ENCODE results near the gene ADAP1.

ADAP1 gene

DNA sequence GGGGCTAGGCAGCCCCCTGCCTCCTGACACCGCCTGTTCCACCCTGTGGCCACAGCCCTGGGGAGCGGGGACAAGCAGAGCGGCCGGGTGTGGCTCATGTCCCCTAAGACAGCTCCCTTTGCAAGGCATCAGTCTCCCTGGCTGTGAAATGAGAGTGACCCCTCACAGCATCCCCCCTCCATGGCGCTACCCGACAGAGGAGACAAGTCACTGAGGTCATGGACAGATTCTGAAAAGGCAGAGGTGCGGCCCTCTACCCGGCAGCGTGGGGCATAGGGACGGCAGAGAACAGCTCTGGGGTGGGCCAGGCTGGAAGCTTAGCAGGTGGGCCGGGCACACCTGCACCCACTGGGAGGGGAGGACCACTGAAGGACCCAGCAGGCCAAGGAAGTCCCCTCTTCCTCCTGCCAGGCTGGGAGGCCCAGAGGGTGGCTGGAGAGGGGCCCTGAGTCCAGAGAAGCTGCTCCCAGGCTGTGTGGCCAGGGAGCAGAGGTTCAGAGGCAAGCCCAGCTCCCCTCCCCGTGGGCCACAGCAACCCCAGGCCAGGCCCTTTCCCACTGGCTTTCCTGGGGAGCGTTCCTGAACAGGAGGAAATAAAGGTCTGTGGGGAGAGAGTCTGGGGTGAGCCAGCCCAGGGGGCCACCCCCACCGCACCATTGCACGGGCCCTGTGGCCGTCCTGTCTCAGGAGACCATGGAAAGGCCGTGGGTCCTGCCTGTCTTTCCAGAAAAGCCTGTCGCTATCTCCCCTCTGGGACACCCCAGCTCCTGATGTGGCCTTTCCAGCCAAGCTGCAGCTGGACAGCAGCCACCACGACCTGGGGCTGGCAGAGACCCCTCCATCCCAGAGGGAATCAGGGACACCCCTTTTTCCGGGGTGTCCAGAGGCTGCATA lies 1.7 kb downstream of the ADAP1 start:
- DNase-seq (ENCODE audit: low read depth), result no peak
- TF ChIP-seq, protein P1, sequence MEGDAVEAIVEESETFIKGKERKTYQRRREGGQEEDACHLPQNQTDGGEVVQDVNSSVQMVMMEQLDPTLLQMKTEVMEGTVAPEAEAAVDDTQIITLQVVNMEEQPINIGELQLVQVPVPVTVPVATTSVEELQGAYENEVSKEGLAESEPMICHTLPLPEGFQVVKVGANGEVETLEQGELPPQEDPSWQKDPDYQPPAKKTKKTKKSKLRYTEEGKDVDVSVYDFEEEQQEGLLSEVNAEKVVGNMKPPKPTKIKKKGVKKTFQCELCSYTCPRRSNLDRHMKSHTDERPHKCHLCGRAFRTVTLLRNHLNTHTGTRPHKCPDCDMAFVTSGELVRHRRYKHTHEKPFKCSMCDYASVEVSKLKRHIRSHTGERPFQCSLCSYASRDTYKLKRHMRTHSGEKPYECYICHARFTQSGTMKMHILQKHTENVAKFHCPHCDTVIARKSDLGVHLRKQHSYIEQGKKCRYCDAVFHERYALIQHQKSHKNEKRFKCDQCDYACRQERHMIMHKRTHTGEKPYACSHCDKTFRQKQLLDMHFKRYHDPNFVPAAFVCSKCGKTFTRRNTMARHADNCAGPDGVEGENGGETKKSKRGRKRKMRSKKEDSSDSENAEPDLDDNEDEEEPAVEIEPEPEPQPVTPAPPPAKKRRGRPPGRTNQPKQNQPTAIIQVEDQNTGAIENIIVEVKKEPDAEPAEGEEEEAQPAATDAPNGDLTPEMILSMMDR (IDR thresholded peaks at IDR 0.05; ENCODE audit: insufficient read depth, low read depth, low read length, missing control alignments), result no peak
- peak overlapping the region; percentile 62 for H3K4me3 ChIP-seq (ENCODE audit: low read depth, low read length)

DNA sequence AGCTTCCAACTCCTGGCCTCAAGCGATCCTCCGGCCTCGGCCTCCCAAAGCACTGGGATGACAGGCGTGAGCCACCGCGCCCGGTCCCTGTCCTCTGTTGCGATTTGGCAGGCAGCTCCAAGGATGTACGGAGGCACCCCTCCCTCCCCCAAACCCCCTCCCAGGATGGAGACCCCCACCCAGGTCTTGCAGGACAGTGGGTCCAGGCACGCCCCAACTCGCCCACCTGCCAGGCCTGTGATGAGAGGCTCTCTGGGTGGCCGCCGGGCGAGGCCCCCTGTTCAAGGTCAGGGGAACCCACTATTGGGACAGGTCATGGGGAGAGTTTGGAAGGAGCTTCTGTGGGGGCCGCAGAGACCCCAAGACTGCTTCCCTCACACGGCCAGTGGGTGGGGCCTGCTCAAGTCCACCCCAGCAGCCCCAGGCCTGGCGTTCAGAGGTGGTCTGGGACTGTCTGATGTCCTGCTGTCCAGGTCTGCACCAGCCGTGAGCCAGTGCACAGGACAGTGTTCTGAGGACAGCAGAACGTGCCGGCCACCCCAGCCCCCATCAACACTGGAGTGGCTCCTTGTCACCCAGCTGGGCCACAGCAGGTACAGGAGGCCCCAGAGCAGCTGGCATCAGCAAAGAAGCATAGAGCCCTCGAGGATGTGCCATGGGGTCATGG lies 2.5 kb downstream of the ADAP1 start:
- no peak overlapping the region for H3K4me3 ChIP-seq (ENCODE audit: low read depth, low read length)
- TF ChIP-seq, protein P1 (IDR thresholded peaks at IDR 0.05; ENCODE audit: insufficient read depth, low read depth, low read length, missing control alignments), result no peak
- DNase-seq (ENCODE audit: low read depth), result no peak

DNA sequence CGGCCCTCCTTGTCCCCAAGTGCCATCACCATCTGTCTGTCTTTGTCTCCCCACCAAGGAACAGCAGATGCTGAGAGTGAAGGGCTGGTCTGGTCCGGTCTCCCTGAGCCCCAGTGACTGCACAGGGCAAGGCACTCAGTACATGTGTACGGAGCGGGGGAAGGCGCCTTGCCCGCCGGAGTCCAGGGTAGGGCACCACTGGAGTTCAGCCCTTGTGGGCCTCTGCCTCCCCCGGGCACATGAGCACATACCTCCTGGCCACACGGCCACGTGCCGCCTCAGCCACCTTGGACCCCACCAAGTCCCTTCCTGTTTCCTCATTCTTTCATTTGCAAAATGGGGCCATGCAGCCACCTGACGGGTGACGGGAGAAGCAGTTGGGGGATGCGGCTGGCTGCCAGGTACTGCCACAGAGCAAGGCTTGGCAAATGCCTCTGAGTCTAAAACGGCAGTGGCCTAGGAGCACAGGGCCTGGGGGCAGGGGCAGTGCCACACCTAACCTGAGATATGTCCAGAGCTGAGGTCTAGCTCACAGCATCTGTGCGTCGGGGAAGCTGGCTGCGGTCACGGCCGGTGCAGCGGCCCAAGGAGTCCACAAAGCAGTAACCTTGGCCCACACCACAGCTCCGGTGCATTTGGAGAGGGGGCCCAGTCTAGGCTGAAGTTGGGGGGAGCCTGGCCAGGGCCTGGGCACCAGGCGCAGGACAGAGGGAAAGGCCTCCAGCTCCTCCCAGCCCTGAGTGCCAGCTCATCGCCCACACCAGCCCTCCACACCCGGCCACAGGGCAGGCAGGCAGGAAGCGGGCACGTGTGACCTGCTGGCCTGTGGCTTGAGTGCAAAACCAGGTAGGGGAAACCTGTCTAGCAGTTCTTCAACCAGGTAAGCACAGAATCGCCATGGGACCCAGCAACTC lies 5.2 kb downstream of the ADAP1 start:
- TF ChIP-seq, protein P1 (IDR thresholded peaks at IDR 0.05; ENCODE audit: insufficient read depth, low read depth, low read length, missing control alignments), result no peak
- no peak for DNase-seq (ENCODE audit: low read depth)
- no peak overlapping the region for H3K4me3 ChIP-seq (ENCODE audit: low read depth, low read length)

DNA sequence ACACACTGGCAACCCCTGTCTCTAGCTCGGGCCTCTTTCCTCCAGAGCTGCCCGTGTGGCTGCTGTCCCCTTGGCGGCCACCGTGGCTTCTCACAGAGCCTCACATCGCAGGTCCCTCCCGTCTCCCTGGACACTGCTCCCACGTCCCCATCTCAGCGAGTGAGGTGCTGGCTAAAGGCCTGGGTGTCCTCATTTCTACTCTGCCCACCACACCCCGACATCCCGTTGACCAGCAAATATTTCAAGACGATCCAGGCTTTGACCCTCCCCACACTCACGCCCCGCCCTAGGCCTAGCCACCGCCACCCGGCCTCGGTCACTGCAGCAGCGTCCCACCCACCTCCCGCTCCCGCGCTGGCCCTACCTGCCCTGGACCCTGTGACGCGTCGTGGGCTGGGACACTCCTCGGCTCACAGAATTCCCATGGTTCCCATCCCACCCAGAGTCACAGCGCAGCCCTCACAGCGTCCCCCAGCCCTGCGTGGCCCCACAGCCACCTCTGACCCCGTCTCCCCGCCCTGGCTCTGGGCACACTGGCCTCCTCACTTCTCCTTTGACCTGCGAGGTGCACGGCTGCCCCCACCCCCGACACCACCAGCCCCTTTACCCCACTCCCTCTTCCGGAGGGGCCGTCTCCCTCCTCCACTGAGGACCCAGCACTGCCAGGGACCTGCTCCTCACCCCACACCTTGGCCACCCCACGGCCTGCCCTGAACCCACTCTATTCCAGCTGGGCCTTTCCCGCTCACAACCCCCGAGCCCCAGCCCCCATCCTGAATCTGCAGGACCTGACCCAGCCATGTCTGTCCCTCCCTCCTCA lies 6.9 kb downstream of the ADAP1 start:
- TF ChIP-seq, protein P1 (IDR thresholded peaks at IDR 0.05; ENCODE audit: insufficient read depth, low read depth, low read length, missing control alignments), result no peak
- no peak for DNase-seq (ENCODE audit: low read depth)
- no peak overlapping the region for H3K4me3 ChIP-seq (ENCODE audit: low read depth, low read length)

DNA sequence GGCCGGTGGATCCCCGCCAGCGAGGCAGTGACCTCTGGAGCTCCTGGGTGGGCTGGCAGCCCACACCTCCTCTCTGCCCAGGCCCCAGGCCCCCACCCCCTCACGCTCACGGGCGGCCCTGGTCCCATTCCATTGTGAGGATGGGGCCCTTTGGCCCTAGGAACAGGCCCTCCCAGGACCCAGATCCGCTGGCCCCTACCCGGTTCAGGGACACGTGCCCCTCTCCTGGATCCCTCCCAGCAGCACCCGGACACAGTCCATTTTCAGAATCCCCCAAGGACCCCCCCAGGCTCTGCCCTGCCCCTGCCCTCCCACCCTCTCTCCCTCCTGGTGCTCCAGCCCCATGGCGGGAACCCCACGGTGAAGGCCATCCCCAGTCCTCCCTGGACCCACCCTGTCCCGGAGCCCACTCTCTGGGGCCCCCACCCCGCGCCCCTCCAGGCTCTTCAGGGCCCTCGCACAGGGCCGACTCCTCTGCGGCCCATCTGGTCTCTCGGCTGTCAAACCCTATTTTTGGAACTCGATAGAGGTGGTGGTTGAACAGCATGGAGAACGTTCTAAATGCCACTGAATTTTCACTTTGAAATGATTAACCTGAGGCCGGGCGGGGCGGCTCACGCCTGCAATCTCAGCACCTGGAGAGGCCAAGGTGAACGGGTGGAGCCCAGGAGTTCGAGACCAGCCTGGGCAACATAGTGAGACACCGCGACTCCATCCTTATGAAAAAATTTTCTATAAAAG lies 8.1 kb downstream of the ADAP1 start:
- no peak overlapping the region for H3K4me3 ChIP-seq (ENCODE audit: low read depth, low read length)
- DNase-seq (ENCODE audit: low read depth), result no peak
- TF ChIP-seq, protein P1 (IDR thresholded peaks at IDR 0.05; ENCODE audit: insufficient read depth, low read depth, low read length, missing control alignments), result no peak

Measured in GM12865 (cell line).